Measurements from ENCODE around the gene CELA2B. TPM values are rescaled to one million over a fixed set of nuclear protein-coding genes. Genes with fewer than 3 reads are reported as not detected.

Gene CELA2B
- polyA plus RNA-seq, 3 donors, result not detected

DNA sequence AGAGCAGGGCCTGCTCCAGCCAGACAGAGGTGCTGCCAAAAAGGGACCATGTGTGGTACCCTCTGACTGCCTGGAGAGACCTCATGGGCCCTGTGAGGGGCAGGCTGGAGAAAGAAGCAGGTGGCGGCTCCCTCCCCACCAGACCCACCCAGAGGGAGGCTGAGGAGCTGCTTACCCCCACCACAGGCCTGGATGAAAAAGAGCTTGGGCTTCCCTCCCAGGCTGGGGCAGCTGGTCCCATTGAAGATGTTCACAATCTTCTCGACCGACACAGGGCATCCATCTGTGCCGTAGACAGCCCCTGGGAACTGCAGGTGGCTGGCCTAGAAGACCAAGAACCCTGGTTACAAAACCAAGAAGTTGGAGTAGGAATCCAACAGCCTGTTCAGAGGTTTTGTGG lies 28.5 kb downstream of the CELA2B start:
- no peaks in the 10 kb centered on the region for H3K27me3 ChIP-seq (ENCODE audit: control insufficient read depth in 2 of 2, insufficient read depth in 2 of 2, low read length in 2 of 2)
- no peak overlapping the region for H3K4me2 ChIP-seq (replicated peaks; ENCODE audit: extremely low read depth, low read length, poor library complexity, severe bottlenecking)
- H3K4me3 ChIP-seq (replicated peaks in 1 of 3; ENCODE audit: low read depth in 2 of 3, low read length in 3 of 3), result no peak overlapping the region
- intact Hi-C loops (cut with micrococcal nuclease), result loop anchor here (5.0 to 10.0 kb wide), 2 partner anchors 180 to 182 kb away; no protein-coding TSS in a partner anchor
- no peaks in the 10 kb centered on the region for H3K9me3 ChIP-seq (replicated peaks in 1 of 2; ENCODE audit: control insufficient read depth in 1 of 2, insufficient read depth in 1 of 2, low read length in 2 of 2)
- no peaks in the 10 kb centered on the region for H3K9me3 Mint-ChIP-seq
- H3K9ac ChIP-seq (ENCODE audit: insufficient read depth, low read length, poor library complexity, severe bottlenecking), result no peak overlapping the region
- peaks cover 47 to 73% of the 10 kb centered on the region in 2 donors for H3K36me3 Mint-ChIP-seq
- peaks cover 0 to 1% (median 0%) of the 10 kb centered on the region in 3 donors for H3K27me3 Mint-ChIP-seq (ENCODE audit: low read depth in 3 of 3)
- H3K4me1 Mint-ChIP-seq, result no peaks in the 10 kb centered on the region
- WGBS (ENCODE audit: insufficient coverage), result 100% methylated on average over 3 of the region's 4 CpGs
- H3K79me2 ChIP-seq (ENCODE audit: insufficient read depth, low read length), result no peaks in the 10 kb centered on the region
- peaks cover 48 to 75% of the 10 kb centered on the region in 2 donors for H3K36me3 ChIP-seq (replicated peaks in 1 of 2; ENCODE audit: control insufficient read depth in 1 of 2, insufficient read depth in 2 of 2, low read length in 2 of 2)
- H4K20me1 ChIP-seq (ENCODE audit: insufficient read depth, low read length), result peaks cover 5% of the 10 kb centered on the region
- no peak overlapping the region for H3K27ac ChIP-seq (ENCODE audit: low read depth in 1 of 2, low read length in 2 of 2)
- DNase-seq, result no peak
- no peak overlapping the region for H2AFZ ChIP-seq (ENCODE audit: insufficient read depth, low read depth, low read length, poor library complexity, severe bottlenecking)
- TF ChIP-seq, protein P1, sequence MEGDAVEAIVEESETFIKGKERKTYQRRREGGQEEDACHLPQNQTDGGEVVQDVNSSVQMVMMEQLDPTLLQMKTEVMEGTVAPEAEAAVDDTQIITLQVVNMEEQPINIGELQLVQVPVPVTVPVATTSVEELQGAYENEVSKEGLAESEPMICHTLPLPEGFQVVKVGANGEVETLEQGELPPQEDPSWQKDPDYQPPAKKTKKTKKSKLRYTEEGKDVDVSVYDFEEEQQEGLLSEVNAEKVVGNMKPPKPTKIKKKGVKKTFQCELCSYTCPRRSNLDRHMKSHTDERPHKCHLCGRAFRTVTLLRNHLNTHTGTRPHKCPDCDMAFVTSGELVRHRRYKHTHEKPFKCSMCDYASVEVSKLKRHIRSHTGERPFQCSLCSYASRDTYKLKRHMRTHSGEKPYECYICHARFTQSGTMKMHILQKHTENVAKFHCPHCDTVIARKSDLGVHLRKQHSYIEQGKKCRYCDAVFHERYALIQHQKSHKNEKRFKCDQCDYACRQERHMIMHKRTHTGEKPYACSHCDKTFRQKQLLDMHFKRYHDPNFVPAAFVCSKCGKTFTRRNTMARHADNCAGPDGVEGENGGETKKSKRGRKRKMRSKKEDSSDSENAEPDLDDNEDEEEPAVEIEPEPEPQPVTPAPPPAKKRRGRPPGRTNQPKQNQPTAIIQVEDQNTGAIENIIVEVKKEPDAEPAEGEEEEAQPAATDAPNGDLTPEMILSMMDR (IDR thresholded peaks at IDR 0.05), result no peak
- H3K27ac Mint-ChIP-seq, result peak overlapping the region in 2 of 7 donors; percentile 13 to 46
- no peak overlapping the region for H3K4me3 Mint-ChIP-seq
- H3K4me1 ChIP-seq (ENCODE audit: control insufficient read depth in 1 of 2, insufficient read depth in 2 of 2, low read length in 2 of 2), result no peaks in the 10 kb centered on the region

DNA sequence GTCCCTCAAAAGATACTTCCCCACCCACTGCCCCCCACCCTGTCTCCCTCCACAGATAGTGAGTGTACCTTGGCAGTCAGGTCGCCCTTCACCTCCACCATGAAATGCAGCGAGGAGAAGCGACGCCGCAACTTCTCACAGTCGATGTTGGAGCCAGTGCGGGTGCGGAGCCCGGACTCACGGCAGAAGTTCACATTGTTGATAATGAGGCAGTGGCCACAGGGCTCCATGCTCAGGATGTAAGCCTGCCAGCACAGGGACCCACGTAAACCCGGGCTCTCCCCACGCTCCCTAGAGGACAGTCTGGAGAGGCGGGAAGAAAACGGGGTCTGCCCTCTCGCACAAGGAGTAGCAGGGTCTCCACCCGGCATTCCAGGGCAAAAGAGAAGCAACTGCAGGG lies 30.9 kb downstream of the CELA2B start:
- peaks cover 40 to 70% of the 10 kb centered on the region in 2 donors for H3K36me3 ChIP-seq (replicated peaks in 1 of 2; ENCODE audit: control insufficient read depth in 1 of 2, insufficient read depth in 2 of 2, low read length in 2 of 2)
- 96% methylated on average over 12 of the region's 17 CpGs for WGBS (ENCODE audit: insufficient coverage)
- no peaks in the 10 kb centered on the region for H3K9me3 ChIP-seq (replicated peaks in 1 of 2; ENCODE audit: control insufficient read depth in 1 of 2, insufficient read depth in 1 of 2, low read length in 2 of 2)
- H3K27me3 ChIP-seq (ENCODE audit: control insufficient read depth in 2 of 2, insufficient read depth in 2 of 2, low read length in 2 of 2), result no peaks in the 10 kb centered on the region
- Mint-ChIP-seq H3K4me1 (no peaks in the 10 kb centered on the region), H3K4me3 (no peak overlapping the region), H3K9me3 (no peaks in the 10 kb centered on the region), H3K27me3 (ENCODE audit: low read depth in 3 of 3) (peaks cover 0 to 2% (median 0%) of the 10 kb centered on the region in 3 donors), H3K36me3 (peaks cover 47 to 73% of the 10 kb centered on the region in 2 donors), H3K27ac (no peak overlapping the region)
- H3K9ac ChIP-seq (ENCODE audit: insufficient read depth, low read length, poor library complexity, severe bottlenecking), result no peak overlapping the region
- TF ChIP-seq, protein P1 (IDR thresholded peaks at IDR 0.05), result no peak
- no peak overlapping the region for H2AFZ ChIP-seq (ENCODE audit: insufficient read depth, low read depth, low read length, poor library complexity, severe bottlenecking)
- H3K79me2 ChIP-seq (ENCODE audit: insufficient read depth, low read length), result no peaks in the 10 kb centered on the region
- no peaks in the 10 kb centered on the region for H3K4me1 ChIP-seq (ENCODE audit: control insufficient read depth in 1 of 2, insufficient read depth in 2 of 2, low read length in 2 of 2)
- peaks cover 12% of the 10 kb centered on the region for H4K20me1 ChIP-seq (ENCODE audit: insufficient read depth, low read length)
- no peak overlapping the region for H3K27ac ChIP-seq (ENCODE audit: low read depth in 1 of 2, low read length in 2 of 2)
- intact Hi-C loops (cut with micrococcal nuclease), result loop anchor here in 1 of 2 donors (10.0 kb wide), 1 partner anchor 182 kb away; no protein-coding TSS in a partner anchor
- H3K4me2 ChIP-seq (replicated peaks; ENCODE audit: extremely low read depth, low read length, poor library complexity, severe bottlenecking), result no peak overlapping the region
- H3K4me3 ChIP-seq (replicated peaks in 1 of 3; ENCODE audit: low read depth in 2 of 3, low read length in 3 of 3), result no peak overlapping the region
- DNase-seq, result no peak
